Trophoblast cell (in vitro differentiated cells and primary cell): ENCODE measurements around the gene IRF7.

Experiments used
- DNase-seq, 2 donors: peaks; one replicate each; pipeline ENCODE4 v3.0.0-alpha.2; 2016
- H2AFZ ChIP-seq: 2 replicates; pipeline ENCODE4 v1.6.1; 2013; ENCODE audit warnings: low read length, moderate library complexity, mild to moderate bottlenecking; ENCODE audit not compliant: insufficient read depth, poor library complexity
- H2AK5ac ChIP-seq: 2 replicates; pipeline ENCODE4 v1.6.1; 2013; ENCODE audit warnings: mild to moderate bottlenecking, low read length
- H2BK120ac ChIP-seq: 2 replicates; pipeline ENCODE4 v1.6.1; 2013; ENCODE audit warnings: low read length, mild to moderate bottlenecking, moderate library complexity; ENCODE audit not compliant: insufficient read depth, poor library complexity
- H2BK12ac ChIP-seq: 2 replicates; pipeline ENCODE4 v1.6.1; 2013; ENCODE audit warnings: mild to moderate bottlenecking, low read length, moderate library complexity
- H2BK5ac ChIP-seq: 2 replicates; pipeline ENCODE4 v1.6.1; 2013; ENCODE audit warnings: low read length, low read depth, moderate library complexity, mild to moderate bottlenecking; ENCODE audit not compliant: poor library complexity
- H3K14ac ChIP-seq: 2 replicates; pipeline ENCODE4 v1.6.1; 2013; ENCODE audit warnings: mild to moderate bottlenecking, low read length
- H3K18ac ChIP-seq: 2 replicates; pipeline ENCODE4 v1.6.1; 2013; ENCODE audit warnings: mild to moderate bottlenecking, low read length
- H3K23ac ChIP-seq: 2 replicates; pipeline ENCODE4 v1.6.1; 2013; ENCODE audit warnings: low read length
- H3K27ac ChIP-seq: 2 replicates; pipeline ENCODE4 v1.5.1; 2013; ENCODE audit warnings: low read depth, mild to moderate bottlenecking, inconsistent platforms, low read length, moderate library complexity
- H3K27me3 ChIP-seq: 2 replicates; pipeline ENCODE4 v1.6.1; 2013; ENCODE audit warnings: inconsistent platforms, mild to moderate bottlenecking, low read length, moderate library complexity; ENCODE audit not compliant: insufficient read depth
- H3K36me3 ChIP-seq, 2 experiments: 1 replicate in 1 of 2; 2 replicates in 1 of 2; pipeline ENCODE4 v1.6.1; 2013; ENCODE audit warnings: low read length in 2 of 2, mild to moderate bottlenecking in 2 of 2, moderate library complexity in 1 of 2; ENCODE audit not compliant: insufficient read depth in 2 of 2, control insufficient read depth in 1 of 2
- H3K4ac ChIP-seq: 2 replicates; pipeline ENCODE4 v1.6.1; 2013; ENCODE audit warnings: low read depth, mild to moderate bottlenecking, low read length, moderate library complexity
- H3K4me1 ChIP-seq, 2 experiments: 1 replicate in 1 of 2; 2 replicates in 1 of 2; pipeline ENCODE4 v1.6.1; 2013; ENCODE audit warnings: low read length in 2 of 2, mild to moderate bottlenecking in 2 of 2, moderate library complexity in 1 of 2; ENCODE audit not compliant: insufficient read depth in 2 of 2, control insufficient read depth in 1 of 2
- H3K4me2 ChIP-seq: 2 replicates; pipeline ENCODE4 v1.6.1; 2013; ENCODE audit warnings: inconsistent platforms, mild to moderate bottlenecking, low read length, moderate library complexity
- H3K4me3 ChIP-seq: 2 replicates; pipeline ENCODE4 v1.5.1; 2013; ENCODE audit warnings: mild to moderate bottlenecking, low read depth, low read length, inconsistent platforms
- H3K79me1 ChIP-seq: one replicate; pipeline ENCODE4 v1.6.1; 2013; ENCODE audit warnings: low read length
- H3K79me2 ChIP-seq: 2 replicates; pipeline ENCODE4 v1.6.1; 2013; ENCODE audit warnings: low read length, mild to moderate bottlenecking; ENCODE audit not compliant: control insufficient read depth, insufficient read depth, poor library complexity
- H3K9ac ChIP-seq: 2 replicates; pipeline ENCODE4 v1.6.1; 2013; ENCODE audit warnings: mild to moderate bottlenecking, low read length
- H3K9me3 ChIP-seq: 2 replicates; pipeline ENCODE4 v1.6.1; 2013; ENCODE audit warnings: low read depth, mild to moderate bottlenecking, control low read depth, inconsistent platforms, low read length; ENCODE audit not compliant: insufficient read depth
- H4K12ac ChIP-seq: 2 replicates; pipeline ENCODE4 v1.6.1; 2013; ENCODE audit warnings: low read depth, mild to moderate bottlenecking, low read length, moderate library complexity
- H4K8ac ChIP-seq: 2 replicates; pipeline ENCODE4 v1.6.1; 2013; ENCODE audit warnings: low read depth, mild to moderate bottlenecking, low read length, moderate library complexity
- H4K91ac ChIP-seq: one replicate; pipeline ENCODE4 v1.6.1; 2013; ENCODE audit warnings: low read depth, mild to moderate bottlenecking, low read length, moderate library complexity
- WGBS: extraction: QIAGEN DNeasy Blood & Tissue Kit; methylation state at CpG from one replicate; pipeline ENCODE4 v1.1.7; 2013; ENCODE audit warnings: missing lambda C conversion rate; ENCODE audit not compliant: insufficient read length, insufficient coverage; ENCODE audit errors: extremely low coverage; 5-methylcytosine and 5-hydroxymethylcytosine counted together

Gene IRF7

GRCh38 chr11:621838-622237 is 6.1 kb upstream of the IRF7 start:
- Histone ChIP-seq H2AFZ (no peak overlapping the region), H2BK120ac (no peak overlapping the region), H3K9ac (no peak overlapping the region), H3K18ac (no peak overlapping the region), H4K8ac (no peak overlapping the region), H4K91ac (no peak overlapping the region), H3K23ac (no peak overlapping the region), H2BK5ac (no peak overlapping the region), H3K14ac (no peak overlapping the region), H3K9me3 (peaks cover 3% of the 10 kb centered on the region), H3K27me3 (peaks cover 5% of the 10 kb centered on the region), H3K27ac (no peak overlapping the region), H3K4me2 (no peak overlapping the region), H3K79me2 (no peaks in the 10 kb centered on the region), H3K4me3 (peak overlapping the region; percentile 23), H3K79me1 (no peaks in the 10 kb centered on the region), H3K4me1 (peaks cover 0 to 2% of the 10 kb centered on the region in 2 experiments), H4K12ac (no peak overlapping the region), H2BK12ac (no peak overlapping the region), H3K36me3 (peaks cover 15 to 16% of the 10 kb centered on the region in 2 experiments), H3K4ac (no peak overlapping the region), H2AK5ac (no peak overlapping the region)
- no CpG with 5 or more reads among the region's 27 CpGs for WGBS
- DNase-seq = no peak

- H3K4me2 ChIP-seq = no peak overlapping the region
- H3K79me2 ChIP-seq = no peaks in the 10 kb centered on the region
- no peaks in the 10 kb centered on the region for H3K27me3 ChIP-seq
- no peak overlapping the region for H2BK5ac ChIP-seq
- no peak overlapping the region for H3K4me3 ChIP-seq
- peaks cover 15 to 16% of the 10 kb centered on the region in 2 experiments for H3K36me3 ChIP-seq
- no peak overlapping the region for H4K91ac ChIP-seq
- H3K79me1 ChIP-seq = no peaks in the 10 kb centered on the region
- H3K27ac ChIP-seq = no peak overlapping the region
- H3K14ac ChIP-seq = no peak overlapping the region
- H3K9ac ChIP-seq = no peak overlapping the region
- H4K8ac ChIP-seq = no peak overlapping the region
- H2BK120ac ChIP-seq = no peak overlapping the region
- H3K4ac ChIP-seq = no peak overlapping the region
- no peak overlapping the region for H2BK12ac ChIP-seq
- H3K9me3 ChIP-seq = peaks cover 3% of the 10 kb centered on the region
- no peak overlapping the region for H4K12ac ChIP-seq
- H2AFZ ChIP-seq = no peak overlapping the region
- H2AK5ac ChIP-seq = no peak overlapping the region
- DNase-seq = peak in 1 of 2 donors; percentile 21
- WGBS = no CpG with 5 or more reads among the region's 45 CpGs
- no peak overlapping the region for H3K23ac ChIP-seq
- no peaks in the 10 kb centered on the region for H3K4me1 ChIP-seq
- no peak overlapping the region for H3K18ac ChIP-seq
Observed at GRCh38 chr11:620935-621814, 5.4 kb upstream of the IRF7 start.

GRCh38 chr11:620201-620600 is 4.5 kb upstream of the IRF7 start:
- Histone ChIP-seq H3K27ac (no peak overlapping the region), H3K14ac (no peak overlapping the region), H2BK12ac (no peak overlapping the region)

DNA sequence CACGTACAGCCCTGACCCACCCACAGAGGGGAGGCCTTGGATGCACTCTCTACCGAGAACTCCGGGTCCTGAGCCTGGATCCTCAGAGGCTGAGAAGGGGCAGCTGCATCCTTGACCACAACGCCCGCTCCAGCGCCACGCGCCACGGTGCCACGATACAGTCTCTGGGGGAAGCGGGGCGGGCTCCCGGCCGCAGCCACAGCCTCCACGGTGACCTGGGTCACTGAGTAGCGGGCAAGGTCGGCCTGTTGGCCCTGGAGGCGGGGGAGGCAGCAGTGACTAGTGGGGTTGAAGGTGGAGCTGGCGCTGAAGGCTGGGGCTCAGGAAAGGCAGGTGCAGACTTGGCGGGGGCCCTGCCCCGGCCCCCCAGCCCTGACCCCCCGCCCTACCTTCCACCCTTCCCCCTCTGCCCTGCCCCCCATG is 3.9 kb upstream of the IRF7 start:
- H3K79me1 ChIP-seq = peaks cover 2% of the 10 kb centered on the region
- no peaks in the 10 kb centered on the region for H3K79me2 ChIP-seq
- WGBS = no CpG with 5 or more reads among the region's 22 CpGs
- no peak overlapping the region for H4K8ac ChIP-seq
- no peak overlapping the region for H3K4ac ChIP-seq
- no peak overlapping the region for H3K27ac ChIP-seq
- no peak overlapping the region for H2BK120ac ChIP-seq
- H3K14ac ChIP-seq = no peak overlapping the region
- no peak overlapping the region for H2BK5ac ChIP-seq
- no peak overlapping the region for H3K4me3 ChIP-seq
- no peaks in the 10 kb centered on the region for H3K27me3 ChIP-seq
- H4K12ac ChIP-seq = no peak overlapping the region
- H3K4me1 ChIP-seq = peaks cover 4 to 8% of the 10 kb centered on the region in 2 experiments
- no peak overlapping the region for H3K9ac ChIP-seq
- no peak overlapping the region for H2BK12ac ChIP-seq
- no peak overlapping the region for H2AK5ac ChIP-seq
- peaks cover 3% of the 10 kb centered on the region for H3K9me3 ChIP-seq
- H3K23ac ChIP-seq = no peak overlapping the region
- H2AFZ ChIP-seq = no peak overlapping the region
- no peak overlapping the region for H4K91ac ChIP-seq
- peaks cover 16 to 17% of the 10 kb centered on the region in 2 experiments for H3K36me3 ChIP-seq
- DNase-seq = no peak
- no peak overlapping the region for H3K4me2 ChIP-seq
- H3K18ac ChIP-seq = no peak overlapping the region

More at GRCh38 chr11:620201-620600, 4.5 kb upstream of the IRF7 start:
- H3K79me2 ChIP-seq = no peaks in the 10 kb centered on the region
- peaks cover 2% of the 10 kb centered on the region for H3K79me1 ChIP-seq
- H2AFZ ChIP-seq = no peak overlapping the region
- H4K91ac ChIP-seq = no peak overlapping the region
- no peak overlapping the region for H3K4ac ChIP-seq
- no peak overlapping the region for H2BK120ac ChIP-seq
- no peak overlapping the region for H4K12ac ChIP-seq
- H3K27me3 ChIP-seq = no peaks in the 10 kb centered on the region
- H3K36me3 ChIP-seq = peaks cover 15 to 16% of the 10 kb centered on the region in 2 experiments
- no peak overlapping the region for H2BK5ac ChIP-seq
- no peak overlapping the region for H3K18ac ChIP-seq
- DNase-seq = no peak
- H3K4me1 ChIP-seq = peaks cover 1 to 4% of the 10 kb centered on the region in 2 experiments
- no peak overlapping the region for H3K4me2 ChIP-seq
- no peak overlapping the region for H3K9ac ChIP-seq
- H2AK5ac ChIP-seq = no peak overlapping the region
- H3K23ac ChIP-seq = no peak overlapping the region
- H4K8ac ChIP-seq = no peak overlapping the region
- no peak overlapping the region for H3K4me3 ChIP-seq
- peaks cover 3% of the 10 kb centered on the region for H3K9me3 ChIP-seq
- WGBS = no CpG with 5 or more reads among the region's 13 CpGs
